Testis (tissue), 3 donors: ENCODE results near the gene NECTIN2. TPM values are rescaled to one million over a fixed set of nuclear protein-coding genes. Genes with fewer than 3 reads are reported as not detected.

Experiments
- DNase-seq: peaks from one replicate; pipeline ENCODE4 v3.0.0-alpha.2; 2019
- H3K27ac ChIP-seq, 2 donors: fragments of 200-600 bp; sonication (generic); one replicate each; pipeline ENCODE4 v1.5.1; 2019
- H3K27me3 ChIP-seq: fragments of 200-600 bp; sonication (generic); one replicate; pipeline ENCODE4 v1.5.1; 2019
- H3K36me3 ChIP-seq: fragments of 200-600 bp; sonication (generic); one replicate; pipeline ENCODE4 v1.5.1; 2017; ENCODE audit warnings: low read depth; ENCODE audit errors: missing control alignments
- H3K4me1 ChIP-seq: fragments of 200-600 bp; sonication (generic); one replicate; pipeline ENCODE4 v1.5.1; 2019
- H3K4me3 ChIP-seq, 2 donors: fragments of 200-600 bp; sonication (generic); one replicate each; pipeline ENCODE4 v1.5.1; 2017 to 2019
- H3K9me3 ChIP-seq: fragments of 200-600 bp; sonication (generic); one replicate; pipeline ENCODE4 v1.5.1; 2017
- CTCF ChIP-seq, 3 experiments: fragments of 450-650 bp in 2 of 3; fragments of 200-600 bp in 1 of 3; sonication (generic) in 1 of 3; IDR thresholded peaks; one replicate each; pipeline ENCODE4 v1.5.1; 2016 to 2019; ENCODE audit warnings: antibody characterized with exemption in 3 of 3, mild to moderate bottlenecking in 2 of 3, moderate library complexity in 1 of 3
- POLR2A ChIP-seq: fragments of 450-650 bp; IDR thresholded peaks from one replicate; pipeline ENCODE4 v1.6.1; 2017; ENCODE audit warnings: antibody characterized with exemption, mild to moderate bottlenecking, moderate library complexity
- WGBS, 2 donors: methylation state at CpG; one replicate each; pipeline ENCODE4 v1.1.5; 2018; 5-methylcytosine and 5-hydroxymethylcytosine counted together
- intact Hi-C: fragments of 100-400 bp; cut with DNase I; formaldehyde crosslinking; loops from one replicate; pipeline ENCODE4 v1.15.1; 2023; ENCODE audit warnings: low total_unique reads
- polyA plus RNA-seq: library from polyadenylated mRNA; stranded (reverse); fragments of 350-450 nt; fragmentation: Illumina TruSeq; extraction: RNeasy Lipid Tissue Mini Kit (QIAGEN cat#74804); gene quantifications from one replicate; pipeline ENCODE4 v1.2.3, GENCODE V29; 2014; ENCODE audit warnings: low read depth, low replicate concordance; ENCODE audit not compliant: insufficient read depth
- total RNA-seq, 2 donors: library from RNA; depleted of rRNA; stranded (reverse); fragments of >200 nt; gene quantifications; one replicate each; pipeline ENCODE4 v1.2.3, GENCODE V29; 2016

NECTIN2 gene
- total and polyA plus RNA-seq, 3 donors from 2014 or later: 158 to 278 (median 268) TPM

DNA sequence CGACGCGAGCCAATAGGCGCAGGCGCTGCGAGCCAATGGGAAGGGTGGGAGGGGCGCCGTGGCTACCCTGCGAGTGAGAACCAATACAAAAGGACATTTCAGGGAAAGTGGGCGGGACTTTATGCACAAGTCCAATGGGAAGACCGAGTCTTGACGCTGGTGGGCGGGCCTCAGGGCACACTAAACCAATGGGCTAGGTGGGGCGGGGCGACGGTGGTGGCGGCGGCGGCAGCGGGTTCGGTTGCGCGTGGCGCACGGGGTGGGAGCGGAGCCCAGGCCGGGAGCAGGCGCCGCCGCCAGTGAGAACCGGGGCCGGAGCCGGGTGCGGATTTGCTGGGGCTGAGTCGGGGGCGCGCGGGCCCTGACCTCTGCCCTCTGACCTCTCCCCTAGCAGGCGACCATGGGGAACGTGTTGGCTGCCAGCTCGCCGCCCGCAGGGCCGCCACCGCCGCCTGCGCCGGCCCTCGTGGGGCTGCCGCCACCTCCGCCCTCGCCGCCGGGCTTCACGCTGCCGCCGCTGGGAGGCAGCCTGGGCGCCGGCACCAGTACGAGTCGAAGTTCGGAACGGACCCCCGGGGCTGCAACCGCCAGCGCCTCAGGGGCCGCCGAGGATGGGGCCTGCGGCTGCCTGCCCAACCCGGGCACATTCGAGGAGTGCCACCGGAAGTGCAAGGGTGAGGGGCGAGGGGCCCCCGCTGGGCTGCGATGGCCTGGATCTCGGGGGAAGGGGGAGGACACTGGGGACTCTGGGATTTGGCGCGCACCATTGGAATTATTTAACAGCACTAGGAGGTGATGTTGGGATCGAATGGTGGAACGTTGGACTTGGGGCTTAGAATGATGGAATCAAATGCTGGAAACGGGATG is 45.2 kb downstream of the NECTIN2 start, which contains the start of gene TOMM40:
TSS of gene TOMM40 (plus strand) at position 239 of the 867 bp plus-strand sequence. CDS start at position 401, 162 bp downstream.
- H3K36me3 ChIP-seq: no peaks in the 10 kb centered on the region
- H3K9me3 ChIP-seq: no peaks in the 10 kb centered on the region
- peak within 1 kb of the TSS; percentile 75 to 96 for H3K4me3 ChIP-seq
- intact Hi-C loops: no loop called here
- H3K27ac ChIP-seq: peak within 1 kb of the TSS; percentile 87 to 94
- H3K4me1 ChIP-seq: peaks cover 22% of the 10 kb centered on the region
- no peak for DNase-seq
- TF ChIP-seq POLR2A (no peak), CTCF (IDR thresholded peaks at IDR 0.05) (no peak)
- 0 to 1% methylated on average over 27 to 67 of the region's 81 CpGs for WGBS, 2 donors
- H3K27me3 ChIP-seq: no peaks in the 10 kb centered on the region

DNA sequence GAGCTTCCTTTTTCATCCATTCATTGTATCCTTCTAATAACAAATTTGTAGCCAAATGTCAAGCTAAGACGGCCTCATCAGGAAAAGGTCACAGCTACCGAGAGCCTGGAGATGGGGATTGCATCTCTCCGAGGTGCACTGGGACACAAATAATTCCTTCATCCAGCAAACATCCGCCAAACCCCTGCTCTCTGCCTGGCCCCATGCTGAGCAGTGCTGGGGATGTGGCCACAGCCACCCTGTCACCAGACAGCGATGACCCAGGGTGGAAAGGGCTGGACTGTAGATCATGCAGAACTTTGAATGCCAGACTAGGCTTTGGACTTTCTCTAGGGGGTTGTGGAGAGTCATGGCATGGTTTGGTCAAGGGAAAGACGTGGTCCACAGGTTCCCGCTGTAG is 46.8 kb downstream of the NECTIN2 start:
- H3K4me3 ChIP-seq: no peak overlapping the region
- intact Hi-C loops: no loop called here
- 78 to 87% methylated on average over 7 of the region's 7 CpGs for WGBS, 2 donors

GRCh38 chr19:44893332-44894051 is 47.4 kb downstream of the NECTIN2 start:
- no peaks in the 10 kb centered on the region for H3K9me3 ChIP-seq
- no peaks in the 10 kb centered on the region for H3K36me3 ChIP-seq
- TF ChIP-seq CTCF (IDR thresholded peaks at IDR 0.05) (no peak), POLR2A (no peak)
- intact Hi-C loops: no loop called here
- DNase-seq: no peak
- H3K27ac ChIP-seq: no peak overlapping the region
- peaks cover 22% of the 10 kb centered on the region for H3K4me1 ChIP-seq
- H3K4me3 ChIP-seq: no peak overlapping the region
- WGBS, 2 donors: 78 to 89% methylated on average over 11 to 18 of the region's 18 CpGs
- H3K27me3 ChIP-seq: no peaks in the 10 kb centered on the region

More for the DNA sequence above, 46.8 kb downstream of the NECTIN2 start:
- H3K27ac ChIP-seq: no peak overlapping the region
- DNase-seq: no peak
- H3K9me3 ChIP-seq: no peaks in the 10 kb centered on the region
- H3K36me3 ChIP-seq: no peaks in the 10 kb centered on the region
- TF ChIP-seq CTCF (IDR thresholded peaks at IDR 0.05) (no peak), POLR2A (no peak)
- H3K4me1 ChIP-seq: peaks cover 22% of the 10 kb centered on the region
- H3K27me3 ChIP-seq: no peaks in the 10 kb centered on the region

- DNase-seq: no peak
These were observed 47.9 kb downstream of the NECTIN2 start for GRCh38 chr19:44894052-44894400.

More at GRCh38 chr19:44894052-44894400, 47.9 kb downstream of the NECTIN2 start:
- no peaks in the 10 kb centered on the region for H3K27me3 ChIP-seq
- H3K4me3 ChIP-seq: no peak overlapping the region
- TF ChIP-seq CTCF (IDR thresholded peaks at IDR 0.05) (no peak), POLR2A (no peak)
- intact Hi-C loops: no loop called here
- 87 to 95% methylated on average over 4 to 6 of the region's 6 CpGs for WGBS, 2 donors
- no peak overlapping the region for H3K27ac ChIP-seq
- H3K4me1 ChIP-seq: peaks cover 22% of the 10 kb centered on the region
- H3K36me3 ChIP-seq: no peaks in the 10 kb centered on the region
- no peaks in the 10 kb centered on the region for H3K9me3 ChIP-seq
